Hepatocyte (in vitro differentiated cells): ENCODE measurements around the gene POLE4. TPM values are rescaled to one million over a fixed set of nuclear protein-coding genes. Genes with fewer than 3 reads are reported as not detected.

Experiments used
- DNase-seq: peaks from one replicate; pipeline ENCODE4 v3.0.0-alpha.2; 2016; ENCODE audit warnings: low spot score
- H2AFZ ChIP-seq: fragments of 200-600 bp; sonication (generic); 2 replicates; pipeline ENCODE4 v1.6.0; 2016; ENCODE audit warnings: antibody characterized with exemption, mild to moderate bottlenecking
- H3K27ac ChIP-seq: fragments of 200-600 bp; sonication (generic); 2 replicates; pipeline ENCODE4 v1.5.1; 2016; ENCODE audit warnings: mild to moderate bottlenecking
- H3K27me3 ChIP-seq: fragments of 200-600 bp; sonication (generic); 2 replicates; pipeline ENCODE4 v1.6.1; 2016
- H3K36me3 ChIP-seq: fragments of 200-600 bp; sonication (generic); replicated peaks from 2 replicates; pipeline ENCODE4 v1.5.1; 2016; ENCODE audit warnings: low read depth; ENCODE audit not compliant: insufficient read depth
- H3K4me1 ChIP-seq: fragments of 200-600 bp; sonication (generic); 2 replicates; pipeline ENCODE4 v1.5.1; 2016; ENCODE audit warnings: mild to moderate bottlenecking, moderate library complexity; ENCODE audit not compliant: insufficient read depth
- H3K4me2 ChIP-seq: fragments of 200-600 bp; sonication (generic); 2 replicates; pipeline ENCODE4 v1.6.0; 2016
- H3K4me3 ChIP-seq: fragments of 200-600 bp; sonication (generic); 2 replicates; pipeline ENCODE4 v1.5.1; 2016; ENCODE audit warnings: mild to moderate bottlenecking
- H3K79me2 ChIP-seq: fragments of 200-600 bp; sonication (generic); 2 replicates; pipeline ENCODE4 v1.6.0; 2017; ENCODE audit warnings: mild to moderate bottlenecking
- H3K9me2 ChIP-seq: fragments of 200-600 bp; sonication (generic); replicated peaks from 2 replicates; pipeline ENCODE4 v1.6.0; 2017; ENCODE audit warnings: mild to moderate bottlenecking; ENCODE audit not compliant: insufficient read depth
- H3K9me3 ChIP-seq: fragments of 200-600 bp; sonication (generic); 2 replicates; pipeline ENCODE4 v1.5.1; 2016; ENCODE audit warnings: low read depth, mild to moderate bottlenecking
- H4K20me1 ChIP-seq: fragments of 200-600 bp; sonication (generic); 2 replicates; pipeline ENCODE4 v1.6.0; 2016; ENCODE audit warnings: mild to moderate bottlenecking; ENCODE audit not compliant: insufficient read depth, poor library complexity, severe bottlenecking
- EZH2 ChIP-seq: fragments of 200-600 bp; sonication (generic); IDR thresholded peaks from 2 replicates; pipeline ENCODE4 v1.6.1; 2016; ENCODE audit warnings: antibody characterized with exemption, mild to moderate bottlenecking, borderline replicate concordance
- EZH2phosphoT487 ChIP-seq: fragments of 200-600 bp; sonication (generic); IDR thresholded peaks from one replicate; pipeline ENCODE4 v1.6.1; 2018; ENCODE audit warnings: antibody characterized with exemption, mild to moderate bottlenecking, low read depth, moderate library complexity; ENCODE audit not compliant: unreplicated experiment, severe bottlenecking
- WGBS: methylation state at CpG from one replicate; pipeline ENCODE4 v1.1.6; 2016; ENCODE audit warnings: low lambda C conversion rate; ENCODE audit errors: missing lambda C conversion rate; 5-methylcytosine and 5-hydroxymethylcytosine counted together
- polyA plus RNA-seq: library from polyadenylated mRNA; unstranded; fragments of >200 nt; fragmentation: Nextera tagmentation; extraction: Ambion mirVana; gene quantifications from 2 replicates; pipeline ENCODE4 v1.2.1, GENCODE V29; 2016
- total RNA-seq: library from RNA; depleted of rRNA; stranded (reverse); fragments of >200 nt; gene quantifications from 2 replicates; pipeline ENCODE4 v1.2.3, GENCODE V29; 2014
- TF ChIP-seq, protein P1 (sequence below): fragments of 200-600 bp; sonication (generic); IDR thresholded peaks from 2 replicates; pipeline ENCODE4 v1.5.1; 2016; ENCODE audit warnings: antibody characterized with exemption, mild to moderate bottlenecking; ENCODE audit not compliant: poor library complexity

POLE4 gene
- total and polyA plus RNA-seq, 2 experiments from 2014 or later = 20.8 to 160 TPM

- 78% methylated on average over 3 of the region's 3 CpGs for WGBS
- H3K36me3 ChIP-seq = no peaks in the 10 kb centered on the region
- TF ChIP-seq EZH2phosphoT487 = no peak
- TF ChIP-seq EZH2 = no peak
- TF ChIP-seq, protein P1, sequence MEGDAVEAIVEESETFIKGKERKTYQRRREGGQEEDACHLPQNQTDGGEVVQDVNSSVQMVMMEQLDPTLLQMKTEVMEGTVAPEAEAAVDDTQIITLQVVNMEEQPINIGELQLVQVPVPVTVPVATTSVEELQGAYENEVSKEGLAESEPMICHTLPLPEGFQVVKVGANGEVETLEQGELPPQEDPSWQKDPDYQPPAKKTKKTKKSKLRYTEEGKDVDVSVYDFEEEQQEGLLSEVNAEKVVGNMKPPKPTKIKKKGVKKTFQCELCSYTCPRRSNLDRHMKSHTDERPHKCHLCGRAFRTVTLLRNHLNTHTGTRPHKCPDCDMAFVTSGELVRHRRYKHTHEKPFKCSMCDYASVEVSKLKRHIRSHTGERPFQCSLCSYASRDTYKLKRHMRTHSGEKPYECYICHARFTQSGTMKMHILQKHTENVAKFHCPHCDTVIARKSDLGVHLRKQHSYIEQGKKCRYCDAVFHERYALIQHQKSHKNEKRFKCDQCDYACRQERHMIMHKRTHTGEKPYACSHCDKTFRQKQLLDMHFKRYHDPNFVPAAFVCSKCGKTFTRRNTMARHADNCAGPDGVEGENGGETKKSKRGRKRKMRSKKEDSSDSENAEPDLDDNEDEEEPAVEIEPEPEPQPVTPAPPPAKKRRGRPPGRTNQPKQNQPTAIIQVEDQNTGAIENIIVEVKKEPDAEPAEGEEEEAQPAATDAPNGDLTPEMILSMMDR = peak; percentile 10
- H3K9me3 ChIP-seq = no peaks in the 10 kb centered on the region
- H3K4me3 ChIP-seq = no peak overlapping the region
- H3K9me2 ChIP-seq = no peaks in the 10 kb centered on the region
- no peaks in the 10 kb centered on the region for H3K4me1 ChIP-seq
- H3K79me2 ChIP-seq = no peaks in the 10 kb centered on the region
- no peak overlapping the region for H2AFZ ChIP-seq
- no peak overlapping the region for H3K27ac ChIP-seq
- H3K4me2 ChIP-seq = no peak overlapping the region
- DNase-seq = no peak
- H3K27me3 ChIP-seq = no peaks in the 10 kb centered on the region
- H4K20me1 ChIP-seq = no peaks in the 10 kb centered on the region
Observed at GRCh38 chr2:74982577-74982976, 24.1 kb downstream of the POLE4 start.

GRCh38 chr2:74983631-74984392 is 25.4 kb downstream of the POLE4 start:
- Histone ChIP-seq H3K27me3 (no peaks in the 10 kb centered on the region), H3K27ac (no peak overlapping the region), H4K20me1 (no peaks in the 10 kb centered on the region), H3K9me3 (no peaks in the 10 kb centered on the region), H2AFZ (no peak overlapping the region), H3K4me2 (no peak overlapping the region), H3K4me3 (no peak overlapping the region), H3K36me3 (no peaks in the 10 kb centered on the region), H3K9me2 (no peaks in the 10 kb centered on the region), H3K4me1 (no peaks in the 10 kb centered on the region), H3K79me2 (no peaks in the 10 kb centered on the region)
- 88% methylated on average over 5 of the region's 5 CpGs for WGBS
- TF ChIP-seq EZH2 (no peak), EZH2phosphoT487 (no peak)
- TF ChIP-seq, protein P1 = no peak
- DNase-seq = no peak

DNA sequence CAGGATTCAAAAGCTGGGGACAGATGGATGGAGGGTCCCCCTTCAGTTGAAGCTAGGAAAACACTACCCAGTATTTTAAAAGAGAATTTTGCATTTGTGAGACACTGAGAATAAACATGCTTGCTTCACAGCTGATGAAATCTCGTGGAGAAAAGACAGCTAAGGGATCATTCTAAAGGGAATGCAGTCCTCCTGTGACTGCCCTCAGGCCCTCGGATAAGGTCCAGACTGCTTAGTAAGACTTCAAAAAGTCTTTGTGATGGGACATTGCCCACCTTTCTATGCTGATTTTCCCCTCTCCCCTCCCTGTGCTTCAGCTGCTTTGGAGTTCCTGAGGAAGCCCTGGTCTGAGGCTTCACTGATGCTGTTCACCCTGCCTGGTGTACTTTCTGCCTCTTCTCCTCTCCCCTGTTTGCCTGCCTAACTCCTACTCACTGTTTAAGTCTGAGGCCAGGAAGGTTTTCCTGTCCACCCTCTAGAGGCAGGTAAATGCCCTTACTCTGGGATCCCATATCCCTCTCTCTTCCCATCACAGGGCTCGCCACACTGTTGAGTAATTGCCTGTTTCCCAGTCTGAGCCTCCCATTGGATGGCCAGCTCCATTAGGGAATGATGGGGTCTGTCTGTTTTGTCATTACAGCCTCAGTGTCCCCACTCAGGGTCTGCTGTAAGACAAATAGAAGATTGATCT is 26.6 kb downstream of the POLE4 start:
- H3K36me3 ChIP-seq = no peaks in the 10 kb centered on the region
- H3K9me2 ChIP-seq = no peaks in the 10 kb centered on the region
- WGBS = 73% methylated on average over 3 of the region's 3 CpGs
- no peak overlapping the region for H3K4me2 ChIP-seq
- no peak overlapping the region for H3K4me3 ChIP-seq
- H3K27ac ChIP-seq = no peak overlapping the region
- H3K4me1 ChIP-seq = no peaks in the 10 kb centered on the region
- no peak for DNase-seq
- H4K20me1 ChIP-seq = no peaks in the 10 kb centered on the region
- H3K9me3 ChIP-seq = no peaks in the 10 kb centered on the region
- no peak overlapping the region for H2AFZ ChIP-seq
- no peaks in the 10 kb centered on the region for H3K79me2 ChIP-seq
- TF ChIP-seq EZH2phosphoT487 (no peak), EZH2 (no peak)
- TF ChIP-seq, protein P1 = no peak
- H3K27me3 ChIP-seq = no peaks in the 10 kb centered on the region
